ENCODE measurements around the gene IGSF8.

IGSF8 gene

GRCh38 chr1:160086456-160086892 lies 11.9 kb downstream of the IGSF8 start:
- no peak for DNase-seq (ENCODE audit: low read depth)

GRCh38 chr1:160085686-160086455 lies 12.5 kb downstream of the IGSF8 start:
- no peak for DNase-seq (ENCODE audit: low read depth)

- no peak for DNase-seq (ENCODE audit: low read depth)
Observed at GRCh38 chr1:160084771-160085321, 13.6 kb downstream of the IGSF8 start.

GRCh38 chr1:160083968-160084770 lies 14.2 kb downstream of the IGSF8 start:
- no peak for DNase-seq (ENCODE audit: low read depth)

GRCh38 chr1:160082926-160083325 lies 15.5 kb downstream of the IGSF8 start:
- no peak for DNase-seq (ENCODE audit: low read depth)

- no peak for DNase-seq (ENCODE audit: low read depth)
Observed at GRCh38 chr1:160082487-160082886, 15.9 kb downstream of the IGSF8 start.

GRCh38 chr1:160081261-160081936 lies 17.0 kb downstream of the IGSF8 start, which contains the start of gene KCNJ9:
Gene KCNJ9 (plus strand): TSS chr1:160081538. CDS start chr1:160084031, 2,493 bp downstream.
- DNase-seq (ENCODE audit: low read depth): no peak

GRCh38 chr1:160080381-160081100 lies 17.9 kb downstream of the IGSF8 start:
- DNase-seq (ENCODE audit: low read depth): no peak

- no peak for DNase-seq (ENCODE audit: low read depth)
Observed at GRCh38 chr1:160079448-160079847, 19.0 kb downstream of the IGSF8 start.

- DNase-seq (ENCODE audit: low read depth): no peak
Observed at GRCh38 chr1:160078512-160079195, 19.8 kb downstream of the IGSF8 start.

GRCh38 chr1:160077486-160077885 lies 20.9 kb downstream of the IGSF8 start:
- no peak for DNase-seq (ENCODE audit: low read depth)

GRCh38 chr1:160076295-160076694 lies 22.1 kb downstream of the IGSF8 start:
- no peak for DNase-seq (ENCODE audit: low read depth)

- DNase-seq (ENCODE audit: low read depth): no peak
Observed at GRCh38 chr1:160075836-160076235, 22.6 kb downstream of the IGSF8 start.

GRCh38 chr1:160074865-160075264 lies 23.6 kb downstream of the IGSF8 start:
- DNase-seq (ENCODE audit: low read depth): no peak

GRCh38 chr1:160071289-160071688 lies 27.1 kb downstream of the IGSF8 start:
- no peak for DNase-seq (ENCODE audit: low read depth)

- no peak for DNase-seq (ENCODE audit: low read depth)
Observed at GRCh38 chr1:160070243-160071163, 27.9 kb downstream of the IGSF8 start.

GRCh38 chr1:160069460-160070231 lies 28.8 kb downstream of the IGSF8 start, which contains the start of gene KCNJ10:
Gene KCNJ10 (minus strand): TSS chr1:160070160. CDS start chr1:160042532, 27,628 bp downstream.
- no peak for DNase-seq (ENCODE audit: low read depth)

- DNase-seq (ENCODE audit: low read depth): no peak
Observed at GRCh38 chr1:160068225-160068624, 30.2 kb downstream of the IGSF8 start.
